HG02852 (cell line): ENCODE measurements around the gene NRIP1.

ENCODE experiments used
- ATAC-seq: cut with Tn5 transposase; IDR thresholded peaks from one replicate; pipeline ENCODE4 v1.9.1; 2021; ENCODE audit warnings: mild to moderate bottlenecking, moderate library complexity; ENCODE audit not compliant: unreplicated experiment

Gene NRIP1

GRCh38 chr21:15010645-15011044 is 54.2 kb downstream of the NRIP1 start:
- no peak for ATAC-seq

- ATAC-seq: no peak
Measured at GRCh38 chr21:15009837-15010363, 54.9 kb downstream of the NRIP1 start.

DNA sequence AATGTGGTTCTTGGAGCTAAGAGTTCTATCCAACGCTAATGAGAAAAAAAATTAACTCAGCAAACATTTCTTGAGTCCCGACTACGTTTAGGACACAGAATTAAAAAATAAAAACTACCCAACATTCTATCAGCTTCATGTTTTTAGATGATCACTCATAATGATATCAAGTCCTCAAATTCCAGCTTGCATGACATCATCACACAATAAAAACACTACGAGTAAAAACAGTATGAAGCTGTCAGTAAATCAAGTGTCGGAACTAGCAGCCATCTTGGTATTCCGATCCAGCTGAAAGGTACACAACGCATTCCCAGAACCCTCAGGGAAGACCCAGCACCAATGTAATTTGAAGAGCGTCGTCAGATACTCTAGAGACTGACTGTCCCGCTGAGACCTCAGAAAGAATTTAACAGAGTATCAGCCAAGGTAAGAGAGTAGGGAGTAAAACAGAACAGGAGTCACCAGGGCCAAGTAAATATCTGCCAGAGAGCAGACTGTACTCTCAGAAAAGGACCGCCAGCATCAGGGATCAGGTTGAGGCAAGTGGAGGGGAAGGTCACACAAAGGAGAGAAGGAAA is 57.0 kb downstream of the NRIP1 start:
- no peak for ATAC-seq

DNA sequence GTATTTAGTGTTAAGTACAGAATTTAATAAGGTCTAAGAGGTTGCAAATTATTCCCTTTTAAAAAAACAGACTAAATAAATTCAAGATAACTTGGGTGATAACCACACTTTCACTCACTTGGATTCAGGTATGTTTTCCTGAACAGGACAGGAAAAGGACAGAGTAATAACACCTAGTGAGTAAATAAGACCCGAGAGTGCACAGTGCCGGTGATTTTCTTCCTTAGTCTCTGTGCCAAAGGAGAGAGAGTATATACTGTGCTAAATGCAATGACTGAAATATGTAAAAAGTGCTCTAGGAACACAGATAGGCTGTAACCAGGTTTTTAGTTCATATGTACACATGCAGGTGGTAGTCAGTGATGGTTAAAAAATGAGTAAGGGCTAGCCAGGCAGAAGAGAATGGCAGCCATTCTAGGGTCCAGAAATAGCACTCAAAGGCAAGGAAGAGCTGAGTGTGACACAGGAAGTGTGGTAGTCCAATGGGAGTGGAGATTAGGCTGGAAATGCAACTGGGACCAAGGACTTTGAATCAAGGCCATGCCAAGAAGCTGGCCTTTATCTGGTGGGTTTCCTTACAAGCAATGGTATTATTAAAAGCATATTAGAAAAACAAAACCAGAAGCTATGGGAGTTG is 58.1 kb downstream of the NRIP1 start:
- ATAC-seq: no peak

GRCh38 chr21:15005391-15005790 is 59.4 kb downstream of the NRIP1 start:
- no peak for ATAC-seq

GRCh38 chr21:15004721-15005370 is 60.0 kb downstream of the NRIP1 start:
- ATAC-seq: no peak

GRCh38 chr21:15003463-15004135 is 61.2 kb downstream of the NRIP1 start:
- no peak for ATAC-seq

- peak; percentile 96 for ATAC-seq
Measured at GRCh38 chr21:15001857-15002606, 62.8 kb downstream of the NRIP1 start.

- ATAC-seq: no peak
Measured at GRCh38 chr21:15001113-15001512, 63.7 kb downstream of the NRIP1 start.

DNA sequence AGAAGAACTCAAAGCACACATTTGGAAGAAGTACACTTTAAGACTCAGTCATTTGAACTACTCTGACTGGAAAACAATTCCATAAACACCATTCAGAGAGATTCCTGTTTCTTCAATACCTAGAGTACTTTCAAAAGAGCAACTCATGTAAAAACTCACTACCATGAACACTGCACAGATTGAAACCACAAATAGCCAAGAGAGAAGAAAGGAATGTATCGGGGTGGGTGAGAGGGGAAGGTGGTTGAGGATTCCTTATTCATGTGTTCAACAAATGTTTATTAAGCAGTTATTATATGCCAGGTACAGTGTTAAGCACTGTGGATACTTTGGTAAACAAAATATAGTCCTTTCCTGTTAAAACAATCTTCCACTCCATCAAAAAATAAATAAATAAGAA is 64.7 kb downstream of the NRIP1 start:
- ATAC-seq: no peak

- ATAC-seq: no peak
Measured at GRCh38 chr21:14998784-14999183, 66.0 kb downstream of the NRIP1 start.

- ATAC-seq: no peak
Measured at GRCh38 chr21:14998336-14998735, 66.5 kb downstream of the NRIP1 start.

DNA sequence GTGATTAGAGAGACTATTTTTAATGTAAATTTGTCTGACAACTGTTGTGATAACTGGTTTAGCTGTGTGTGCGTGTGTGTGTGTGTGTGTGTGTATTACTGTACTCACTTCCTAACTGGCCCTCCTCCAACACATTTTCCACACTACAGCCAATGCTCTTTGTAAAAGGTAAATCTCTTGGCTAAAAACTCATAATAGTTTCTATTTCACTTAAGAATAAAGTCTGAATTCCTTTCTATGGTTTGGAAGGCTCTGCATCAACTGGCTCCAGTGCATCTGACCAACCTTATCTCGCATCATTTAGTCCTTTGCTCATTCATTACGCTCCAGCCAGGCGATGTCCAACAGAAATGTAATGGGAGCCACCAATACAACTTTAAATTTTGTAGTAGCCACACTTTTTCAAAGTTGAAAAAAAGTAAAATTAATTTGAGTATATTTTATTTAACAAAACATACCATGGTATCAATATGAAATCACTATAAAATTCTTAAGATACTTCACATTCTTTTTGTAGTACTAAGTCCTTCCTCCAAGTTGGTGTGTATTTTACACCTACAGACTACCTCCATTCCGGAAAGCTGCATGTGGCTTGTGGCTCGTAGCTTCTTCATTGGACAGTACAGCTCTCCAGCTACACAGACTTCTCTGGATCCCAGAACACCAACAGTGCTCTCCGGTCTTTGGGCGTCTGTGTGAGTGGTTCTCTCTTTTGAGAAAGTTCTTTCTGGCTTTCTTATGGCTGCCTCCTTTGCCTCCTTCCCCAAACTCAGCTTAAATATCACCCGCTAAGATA is 68.9 kb downstream of the NRIP1 start:
- ATAC-seq: no peak

GRCh38 chr21:14995226-14995625 is 69.6 kb downstream of the NRIP1 start:
- no peak for ATAC-seq

- ATAC-seq: no peak
Measured at GRCh38 chr21:14993115-14993514, 71.7 kb downstream of the NRIP1 start.

DNA sequence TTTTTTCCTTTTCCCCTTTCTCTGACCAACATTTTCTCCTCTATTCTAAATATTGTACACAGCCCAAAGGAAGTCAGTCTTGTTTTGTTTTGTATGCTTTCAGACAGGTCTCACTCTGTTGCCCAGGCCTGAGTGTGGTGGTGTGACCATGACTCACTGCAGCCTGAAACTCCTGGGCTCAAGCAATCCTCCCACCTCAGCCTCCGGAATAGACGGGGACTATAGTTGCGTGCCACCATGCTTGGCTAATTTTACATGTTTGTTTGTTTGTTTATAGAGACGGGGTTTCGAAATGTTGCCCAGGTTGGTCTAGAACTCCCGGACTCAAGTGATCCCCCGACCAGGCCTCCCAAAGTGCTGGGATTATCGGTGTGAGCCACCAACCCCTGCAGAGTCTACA is 72.8 kb downstream of the NRIP1 start:
- ATAC-seq: no peak

GRCh38 chr21:14989359-14989758 is 75.4 kb downstream of the NRIP1 start:
- ATAC-seq: no peak

DNA sequence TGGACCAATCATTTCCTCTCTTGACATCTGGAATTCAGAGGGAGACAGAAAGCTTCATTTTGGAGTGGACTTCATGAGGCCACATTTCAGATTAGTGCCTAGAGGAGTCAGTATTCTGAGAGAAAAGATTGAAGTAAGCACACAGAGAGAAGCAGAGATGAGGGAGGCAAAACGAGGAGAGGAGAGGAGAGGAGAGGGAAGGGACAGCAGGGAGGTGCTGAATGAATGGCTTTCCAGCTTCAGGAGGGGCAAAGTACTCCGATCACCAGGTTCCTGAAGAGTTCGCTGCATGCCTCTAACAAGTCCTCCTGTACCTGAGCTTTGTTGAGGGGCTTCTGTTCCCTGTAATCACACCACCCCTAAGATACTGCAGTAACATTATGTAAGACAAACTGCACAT is 76.0 kb downstream of the NRIP1 start:
- ATAC-seq: no peak

DNA sequence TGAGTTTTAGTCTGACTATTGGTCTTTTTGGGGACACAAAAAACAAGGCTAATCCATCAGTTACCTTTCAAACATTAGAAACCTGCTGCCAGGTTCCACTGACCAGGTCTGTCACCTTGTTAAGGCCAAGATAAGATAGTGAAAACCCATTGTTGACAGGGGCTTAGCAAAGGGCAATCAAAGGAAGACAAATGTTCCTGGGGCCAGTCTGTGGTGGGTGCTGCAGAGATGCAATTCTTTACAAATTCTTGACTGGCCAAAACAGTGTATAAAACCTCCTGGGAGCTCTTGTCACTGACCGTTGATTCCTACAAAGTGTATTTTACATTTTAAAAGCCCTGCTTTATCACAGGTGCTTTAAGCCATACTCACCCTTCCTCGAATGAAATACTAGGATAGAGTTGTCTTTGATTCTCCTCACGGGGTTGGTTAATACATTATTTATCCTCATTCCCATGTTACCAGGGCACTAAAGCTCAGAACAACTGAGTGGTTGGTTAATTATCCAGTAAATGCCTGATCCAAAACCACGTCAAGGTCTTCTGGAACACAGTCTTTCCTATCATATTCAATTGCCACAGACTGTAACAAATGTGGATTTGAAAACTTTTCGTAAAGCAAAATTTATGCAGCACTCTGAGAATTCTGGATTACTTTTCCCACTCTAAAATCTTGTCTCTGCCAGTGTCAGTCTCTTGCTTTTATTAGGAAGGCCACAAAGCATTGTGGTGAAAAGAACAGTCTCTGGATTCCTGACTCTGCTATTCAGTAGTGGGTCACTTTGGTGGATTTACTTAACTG is 77.2 kb downstream of the NRIP1 start:
- ATAC-seq: no peak
